ENCODE results near the gene ANKH.

- TF ChIP-seq TCF4 (CRISPR knock-in tag; IDR thresholded peaks at IDR 0.05; ENCODE audit: borderline replicate concordance) (no peak), CSDC2 (CRISPR knock-in tag; IDR thresholded peaks at IDR 0.05) (no peak), CSRNP3 (CRISPR knock-in tag; IDR thresholded peaks at IDR 0.05) (no peak), CREB5 (CRISPR knock-in tag; IDR thresholded peaks at IDR 0.05; ENCODE audit: low read depth) (no peak), RARB (CRISPR knock-in tag; IDR thresholded peaks at IDR 0.05) (no peak), ZFP30 (CRISPR knock-in tag; IDR thresholded peaks at IDR 0.05) (no peak), ZFP3 (CRISPR knock-in tag; IDR thresholded peaks at IDR 0.05) (no peak)
These were observed 129.7 kb downstream of the ANKH start for GRCh38 chr5:14741801-14742440.

Data from SK-N-SH treated with all-trans-retinoic acid at 6 μM for 48 hours (cell line).